ENCODE measurements around the gene ARHGEF39. TPM values are rescaled to one million over a fixed set of nuclear protein-coding genes. Genes with fewer than 3 reads are reported as not detected.

The ARHGEF39 gene
- total RNA-seq, 1 donor from 2014 or later: 0.94 TPM

- no peak for DNase-seq
These were observed 26.3 kb upstream of the ARHGEF39 start for GRCh38 chr9:35691334-35691650.

- DNase-seq: no peak
These were observed 25.8 kb upstream of the ARHGEF39 start for GRCh38 chr9:35690614-35691333.

GRCh38 chr9:35690294-35690613, 25.3 kb upstream of the ARHGEF39 start:
- DNase-seq: no peak

GRCh38 chr9:35689542-35690293, 24.7 kb upstream of the ARHGEF39 start, which contains the start of gene TPM2:
Gene TPM2 (minus strand): TSS chr9:35689925. CDS start chr9:35689817, 108 bp downstream.
- DNase-seq: no peak

GRCh38 chr9:35688558-35689541, 23.9 kb upstream of the ARHGEF39 start:
- no peak for DNase-seq

- no peak for DNase-seq
These were observed 23.1 kb upstream of the ARHGEF39 start for GRCh38 chr9:35687972-35688557.

- DNase-seq: no peak
These were observed 22.3 kb upstream of the ARHGEF39 start for GRCh38 chr9:35687306-35687705.

GRCh38 chr9:35686222-35687203, 21.5 kb upstream of the ARHGEF39 start:
- no peak for DNase-seq

- no peak for DNase-seq
These were observed 20.5 kb upstream of the ARHGEF39 start for GRCh38 chr9:35685506-35685905.

GRCh38 chr9:35684921-35685320, 19.9 kb upstream of the ARHGEF39 start:
- DNase-seq: no peak

- DNase-seq: no peak
These were observed 18.3 kb upstream of the ARHGEF39 start for GRCh38 chr9:35683323-35683722.

GRCh38 chr9:35682520-35683315, 17.7 kb upstream of the ARHGEF39 start:
- DNase-seq: no peak

- no peak for DNase-seq
These were observed 17.1 kb upstream of the ARHGEF39 start for GRCh38 chr9:35682051-35682450.

- no peak for DNase-seq
These were observed 16.5 kb upstream of the ARHGEF39 start for GRCh38 chr9:35681341-35682002.

- DNase-seq: no peak
These were observed 15.5 kb upstream of the ARHGEF39 start for GRCh38 chr9:35680331-35681105.

- no peak for DNase-seq
These were observed 14.9 kb upstream of the ARHGEF39 start for GRCh38 chr9:35679766-35680330.

GRCh38 chr9:35679091-35679490, 14.1 kb upstream of the ARHGEF39 start:
- no peak for DNase-seq

- DNase-seq: no peak
These were observed 10.9 kb upstream of the ARHGEF39 start for GRCh38 chr9:35675732-35676392.
